Measurements from ENCODE around the gene RNF123. TPM values are rescaled to one million over a fixed set of nuclear protein-coding genes. Genes with fewer than 3 reads are reported as not detected.
A peak's percentile ranks its signal among the peaks of the same experiment; 100 is the strongest.

The RNF123 gene
- total RNA-seq, 1 experiment from 2014 or later: 47.1 TPM

GRCh38 chr3:49740427-49740826, 51.1 kb downstream of the RNF123 start:
- CTCF ChIA-PET: no interaction called here
- DNase-seq (ENCODE audit: low spot score) (no peak), ATAC-seq (no peak)
- Mint-ChIP-seq H3K27me3 (ENCODE audit: low read depth) (no peaks in the 10 kb centered on the region), H3K4me3 (no peak overlapping the region), H3K9me3 (peaks cover 7% of the 10 kb centered on the region; the same call in 1 of the 2 replicates), H3K4me1 (no peaks in the 10 kb centered on the region), H3K27ac (no peak overlapping the region), H3K36me3 (peaks cover 41% of the 10 kb centered on the region)
- no peak for TF ChIP-seq NFYB (CRISPR knock-in tag; conservative IDR thresholded peaks at IDR 0.05; ENCODE audit: low read depth)
- TF ChIP-seq CBFB (CRISPR knock-in tag; IDR thresholded peaks at IDR 0.05; ENCODE audit: low read depth): no peak
- TF ChIP-seq ZNF416 (CRISPR knock-in tag; IDR thresholded peaks at IDR 0.05): no peak
- no peak for TF ChIP-seq TP53 (CRISPR knock-in tag; IDR thresholded peaks at IDR 0.05)
- TF ChIP-seq E2F4 (CRISPR knock-in tag; IDR thresholded peaks at IDR 0.05; ENCODE audit: borderline replicate concordance, low read depth): no peak
- TF ChIP-seq SOX15 (CRISPR knock-in tag; IDR thresholded peaks at IDR 0.05): no peak
- no peak for TF ChIP-seq ZNF671 (CRISPR knock-in tag; IDR thresholded peaks at IDR 0.05)
- no peak for TF ChIP-seq CREM (CRISPR knock-in tag; IDR thresholded peaks at IDR 0.05)
- no peak for TF ChIP-seq AR (CRISPR knock-in tag; IDR thresholded peaks at IDR 0.05)
- TF ChIP-seq ERG (CRISPR knock-in tag; IDR thresholded peaks at IDR 0.05): no peak
- TF ChIP-seq E2F1 (CRISPR knock-in tag; IDR thresholded peaks at IDR 0.05): no peak
- POLR2A ChIA-PET: no interaction called here

- Mint-ChIP-seq H3K4me1 (no peaks in the 10 kb centered on the region), H3K27me3 (ENCODE audit: low read depth) (no peaks in the 10 kb centered on the region), H3K9me3 (no peaks in the 10 kb centered on the region), H3K36me3 (peaks cover 17% of the 10 kb centered on the region), H3K4me3 (no peak overlapping the region), H3K27ac (peak overlapping the region; percentile 60)
- POLR2A ChIA-PET: no interaction called here
- ATAC-seq (no peak), DNase-seq (ENCODE audit: low spot score) (no peak)
- CTCF ChIA-PET: interaction anchor here (1.8 kb wide), 1 partner anchor 27 kb away, joined by 5 read pairs; the partner anchor contains the start of gene AMIGO3
- TF ChIP-seq STAT6 (CRISPR knock-in tag; conservative IDR thresholded peaks at IDR 0.05; ENCODE audit: low read depth): no peak
- no peak for TF ChIP-seq SMAD3 (CRISPR knock-in tag; IDR thresholded peaks at IDR 0.05; ENCODE audit: borderline replicate concordance)
- TF ChIP-seq CREM (CRISPR knock-in tag; IDR thresholded peaks at IDR 0.05): no peak
These were observed 56.6 kb downstream of the RNF123 start for GRCh38 chr3:49745986-49746385.
